H1 (cell line): Measurements from ENCODE around the gene PLPPR4. TPM values are rescaled to one million over a fixed set of nuclear protein-coding genes. Genes with fewer than 3 reads are reported as not detected.

Experiments
- ATF3 ChIP-seq: IDR thresholded peaks from 2 replicates; pipeline ENCODE4 v1.6.1; 2011; ENCODE audit warnings: low read depth, mild to moderate bottlenecking, low read length; ENCODE audit not compliant: insufficient read depth
- BACH1 ChIP-seq: IDR thresholded peaks from 2 replicates; pipeline ENCODE4 v1.6.1; 2012; ENCODE audit warnings: low read length, improper control_type of control experiment
- CEBPB ChIP-seq: IDR thresholded peaks from 2 replicates; pipeline ENCODE4 v1.6.1; 2012; ENCODE audit warnings: low read depth, low read length
- CTCF ChIP-seq, 3 experiments: IDR thresholded peaks; 1 replicate in 2 of 3; 2 replicates in 1 of 3; pipeline versions ENCODE4 v1.5.1 to v1.6.1; 2011; ENCODE audit warnings: low read length in 3 of 3, mild to moderate bottlenecking in 3 of 3, inconsistent platforms in 2 of 3, low read depth in 1 of 3, moderate library complexity in 1 of 3; ENCODE audit not compliant: insufficient read depth in 1 of 3; ENCODE audit errors: control extremely low read depth in 1 of 3
- EGR1 ChIP-seq: IDR thresholded peaks from 2 replicates; pipeline ENCODE4 v1.6.1; 2011; ENCODE audit warnings: low read depth, low read length, borderline replicate concordance
- HDAC2 ChIP-seq, 2 experiments: fragments of 300-600 bp in 1 of 2; sonication (generic) in 1 of 2; IDR thresholded peaks; 2 replicates each; pipeline ENCODE4 v1.6.1; 2011 to 2012; ENCODE audit warnings: low read depth in 2 of 2, low read length in 2 of 2, mild to moderate bottlenecking in 2 of 2, moderate library complexity in 2 of 2, borderline replicate concordance in 1 of 2, inconsistent platforms in 1 of 2
- HDAC6 ChIP-seq: IDR thresholded peaks from one replicate; pipeline ENCODE4 v1.7.1; 2012; ENCODE audit warnings: low read depth, mild to moderate bottlenecking, inconsistent platforms, low read length, moderate library complexity
- KDM4A ChIP-seq: IDR thresholded peaks from one replicate; pipeline ENCODE4 v1.7.1; 2012; ENCODE audit warnings: low read depth, mild to moderate bottlenecking, moderate library complexity, low read length, inconsistent platforms; ENCODE audit not compliant: severe bottlenecking
- NANOG ChIP-seq: IDR thresholded peaks from 2 replicates; pipeline ENCODE4 v1.6.1; 2011; ENCODE audit warnings: low read length, low read depth, mild to moderate bottlenecking, inconsistent platforms; ENCODE audit not compliant: insufficient read depth, poor library complexity, severe bottlenecking
- NRF1 ChIP-seq: IDR thresholded peaks from 2 replicates; pipeline ENCODE4 v1.6.1; 2011; ENCODE audit warnings: mild to moderate bottlenecking, low read depth, low read length, improper control_type of control experiment
- POU5F1 ChIP-seq: IDR thresholded peaks from 2 replicates; pipeline ENCODE4 v1.6.1; 2011; ENCODE audit warnings: low read depth, mild to moderate bottlenecking, low read length, moderate library complexity
- RAD21 ChIP-seq, 2 experiments: IDR thresholded peaks in 1 of 2; conservative IDR thresholded peaks in 1 of 2; 2 replicates each; pipeline ENCODE4 v1.6.1; 2011; ENCODE audit warnings: low read depth in 2 of 2, low read length in 2 of 2, improper control_type of control experiment in 1 of 2, inconsistent platforms in 1 of 2, mild to moderate bottlenecking in 1 of 2, moderate library complexity in 1 of 2
- RNF2 ChIP-seq: fragments of 200-900, 300-1000 bp; sonication (generic); IDR thresholded peaks from 2 replicates; pipeline ENCODE4 v1.7.1; 2016; ENCODE audit warnings: borderline replicate concordance, low read depth, mild to moderate bottlenecking, antibody characterized with exemption, low read length; ENCODE audit not compliant: poor library complexity, severe bottlenecking; ENCODE audit errors: missing control alignments
- SP1 ChIP-seq: IDR thresholded peaks from 2 replicates; pipeline ENCODE4 v1.6.1; 2011; ENCODE audit warnings: low read depth, low read length
- SP2 ChIP-seq: IDR thresholded peaks from 2 replicates; pipeline ENCODE4 v1.6.1; 2012; ENCODE audit warnings: mild to moderate bottlenecking, low read length, inconsistent platforms
- TAF7 ChIP-seq: optimal IDR thresholded peaks from 2 replicates; pipeline ENCODE3; 2011; ENCODE audit warnings: low read depth, mild to moderate bottlenecking, inconsistent platforms, low read length, moderate library complexity, borderline replicate concordance
- polyA plus RNA-seq, 7 experiments: library from polyadenylated mRNA; depleted of rRNA in 3 of 7; stranded (reverse) in 5 of 7; unstranded in 2 of 7; fragments of >200 nt in 5 of 7; fragments of 200-250 nt in 2 of 7; gene quantifications; 1 replicate in 5 of 7; 2 replicates in 1 of 7; 4 replicates in 1 of 7; pipeline versions ENCODE4 v1.2.1 to v1.2.3, GENCODE V29; 2011 to 2013; ENCODE audit warnings: missing spikeins in 2 of 7, mixed read lengths in 2 of 7
- total RNA-seq: library from RNA; stranded (reverse); fragmentation: NEBNext Ultra II Directional; extraction: Animal tissue kit (Norgen Biotek cat#: 25700); gene quantifications from 2 replicates; pipeline ENCODE4 v1.2.1, GENCODE V29; 2021
- TF ChIP-seq, protein P1 (sequence below): IDR thresholded peaks from 2 replicates; pipeline ENCODE4 v1.6.1; 2011; ENCODE audit warnings: low read length, improper control_type of control experiment
- TF ChIP-seq, protein P2 (sequence below): IDR thresholded peaks from 2 replicates; pipeline ENCODE4 v1.6.1; 2012; ENCODE audit warnings: inconsistent platforms

The PLPPR4 gene
- total and polyA plus RNA-seq, 2 of the 8 experiments (the other 6 are each of a cell fraction or from before 2014, with no cell fraction given) = 0.74 to 2.2 TPM

GRCh38 chr1:99264201-99265021 is at the start of gene PLPPR4 (continued):
- TF ChIP-seq CTCF (IDR thresholded peaks at IDR 0.05; ENCODE audit: control extremely low read depth in 1 of 3, insufficient read depth in 1 of 3, low read depth in 1 of 3, low read length in 3 of 3) (no peak), SP2 (no peak), SP1 (no peak), NRF1 (no peak), NANOG (no peak), POU5F1 (no peak), EGR1 (no peak), ATF3 (no peak), RAD21 (IDR thresholded peaks at IDR 0.05 in 1 of 2, conservative IDR thresholded peaks at IDR 0.05 in 1 of 2; ENCODE audit: low read depth in 2 of 2, low read length in 2 of 2) (no peak), KDM4A (peak; percentile 94), TAF7 (no peak), RNF2 (no peak), CEBPB (no peak), HDAC2 (IDR thresholded peaks at IDR 0.05; ENCODE audit: borderline replicate concordance in 1 of 2, low read depth in 2 of 2, low read length in 2 of 2) (0 out of 4 replicates have a peak, but pooled peaks of 1 of the 2 experiments have one; percentile 13), BACH1 (no peak), HDAC6 (no peak)
- TF ChIP-seq, protein P1, sequence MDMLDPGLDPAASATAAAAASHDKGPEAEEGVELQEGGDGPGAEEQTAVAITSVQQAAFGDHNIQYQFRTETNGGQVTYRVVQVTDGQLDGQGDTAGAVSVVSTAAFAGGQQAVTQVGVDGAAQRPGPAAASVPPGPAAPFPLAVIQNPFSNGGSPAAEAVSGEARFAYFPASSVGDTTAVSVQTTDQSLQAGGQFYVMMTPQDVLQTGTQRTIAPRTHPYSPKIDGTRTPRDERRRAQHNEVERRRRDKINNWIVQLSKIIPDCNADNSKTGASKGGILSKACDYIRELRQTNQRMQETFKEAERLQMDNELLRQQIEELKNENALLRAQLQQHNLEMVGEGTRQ = no peak
- TF ChIP-seq, protein P2, sequence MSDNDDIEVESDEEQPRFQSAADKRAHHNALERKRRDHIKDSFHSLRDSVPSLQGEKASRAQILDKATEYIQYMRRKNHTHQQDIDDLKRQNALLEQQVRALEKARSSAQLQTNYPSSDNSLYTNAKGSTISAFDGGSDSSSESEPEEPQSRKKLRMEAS = peak; percentile 79
